ENCODE data around the gene ETFDH. TPM values are rescaled to one million over a fixed set of nuclear protein-coding genes. Genes with fewer than 3 reads are reported as not detected.
"Not testable (repeated sequence)": the region's sequence is repeated elsewhere in the genome, so short reads cannot be mapped to it uniquely, and the experiment has no call there.

Gene ETFDH
- total and polyA plus RNA-seq, 2 experiments from 2014 or later = 11.4 to 17.7 TPM

GRCh38 chr4:158710814-158711213 is 38.7 kb downstream of the ETFDH start:
- Histone ChIP-seq H3K27ac (ENCODE audit: low read depth) (no peak overlapping the region), H3K9me2 (ENCODE audit: insufficient read depth) (no peaks in the 10 kb centered on the region), H2AFZ (no peak overlapping the region), H3K79me2 (replicated peaks; ENCODE audit: insufficient read depth) (no peaks in the 10 kb centered on the region), H3K36me3 (ENCODE audit: insufficient read depth) (peaks cover 65% of the 10 kb centered on the region), H3K27me3 (ENCODE audit: insufficient read depth) (no peaks in the 10 kb centered on the region), H3F3A (replicated peaks; ENCODE audit: low read depth) (no peaks in the 10 kb centered on the region), H3K4me2 (no peak overlapping the region), H3K4me3 (no peak overlapping the region), H4K20me1 (replicated peaks; ENCODE audit: insufficient read depth) (peaks cover 7% of the 10 kb centered on the region), H3K4me1 (ENCODE audit: insufficient read depth) (no peaks in the 10 kb centered on the region)
- H3K27me3 Mint-ChIP-seq (ENCODE audit: insufficient read depth, low read depth, poor library complexity) = no peaks in the 10 kb centered on the region
- peaks cover 75% of the 10 kb centered on the region for H3K36me3 Mint-ChIP-seq (ENCODE audit: low read depth)
- no peaks in the 10 kb centered on the region for H3K9me3 Mint-ChIP-seq
- TF ChIP-seq, protein P1, sequence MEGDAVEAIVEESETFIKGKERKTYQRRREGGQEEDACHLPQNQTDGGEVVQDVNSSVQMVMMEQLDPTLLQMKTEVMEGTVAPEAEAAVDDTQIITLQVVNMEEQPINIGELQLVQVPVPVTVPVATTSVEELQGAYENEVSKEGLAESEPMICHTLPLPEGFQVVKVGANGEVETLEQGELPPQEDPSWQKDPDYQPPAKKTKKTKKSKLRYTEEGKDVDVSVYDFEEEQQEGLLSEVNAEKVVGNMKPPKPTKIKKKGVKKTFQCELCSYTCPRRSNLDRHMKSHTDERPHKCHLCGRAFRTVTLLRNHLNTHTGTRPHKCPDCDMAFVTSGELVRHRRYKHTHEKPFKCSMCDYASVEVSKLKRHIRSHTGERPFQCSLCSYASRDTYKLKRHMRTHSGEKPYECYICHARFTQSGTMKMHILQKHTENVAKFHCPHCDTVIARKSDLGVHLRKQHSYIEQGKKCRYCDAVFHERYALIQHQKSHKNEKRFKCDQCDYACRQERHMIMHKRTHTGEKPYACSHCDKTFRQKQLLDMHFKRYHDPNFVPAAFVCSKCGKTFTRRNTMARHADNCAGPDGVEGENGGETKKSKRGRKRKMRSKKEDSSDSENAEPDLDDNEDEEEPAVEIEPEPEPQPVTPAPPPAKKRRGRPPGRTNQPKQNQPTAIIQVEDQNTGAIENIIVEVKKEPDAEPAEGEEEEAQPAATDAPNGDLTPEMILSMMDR (conservative IDR thresholded peaks at IDR 0.05; ENCODE audit: low read depth in 2 of 2) = peak; percentile 28 to 41; a peak in 3 of 4 replicates
- TF ChIP-seq CREB1 (CRISPR knock-in tag; IDR thresholded peaks at IDR 0.05; ENCODE audit: low read depth) (no peak), ZNF331 (CRISPR knock-in tag; IDR thresholded peaks at IDR 0.05; ENCODE audit: low read depth) (no peak), ZNF114 (CRISPR knock-in tag; IDR thresholded peaks at IDR 0.05) (no peak)
- TF ChIP-seq, protein P2, sequence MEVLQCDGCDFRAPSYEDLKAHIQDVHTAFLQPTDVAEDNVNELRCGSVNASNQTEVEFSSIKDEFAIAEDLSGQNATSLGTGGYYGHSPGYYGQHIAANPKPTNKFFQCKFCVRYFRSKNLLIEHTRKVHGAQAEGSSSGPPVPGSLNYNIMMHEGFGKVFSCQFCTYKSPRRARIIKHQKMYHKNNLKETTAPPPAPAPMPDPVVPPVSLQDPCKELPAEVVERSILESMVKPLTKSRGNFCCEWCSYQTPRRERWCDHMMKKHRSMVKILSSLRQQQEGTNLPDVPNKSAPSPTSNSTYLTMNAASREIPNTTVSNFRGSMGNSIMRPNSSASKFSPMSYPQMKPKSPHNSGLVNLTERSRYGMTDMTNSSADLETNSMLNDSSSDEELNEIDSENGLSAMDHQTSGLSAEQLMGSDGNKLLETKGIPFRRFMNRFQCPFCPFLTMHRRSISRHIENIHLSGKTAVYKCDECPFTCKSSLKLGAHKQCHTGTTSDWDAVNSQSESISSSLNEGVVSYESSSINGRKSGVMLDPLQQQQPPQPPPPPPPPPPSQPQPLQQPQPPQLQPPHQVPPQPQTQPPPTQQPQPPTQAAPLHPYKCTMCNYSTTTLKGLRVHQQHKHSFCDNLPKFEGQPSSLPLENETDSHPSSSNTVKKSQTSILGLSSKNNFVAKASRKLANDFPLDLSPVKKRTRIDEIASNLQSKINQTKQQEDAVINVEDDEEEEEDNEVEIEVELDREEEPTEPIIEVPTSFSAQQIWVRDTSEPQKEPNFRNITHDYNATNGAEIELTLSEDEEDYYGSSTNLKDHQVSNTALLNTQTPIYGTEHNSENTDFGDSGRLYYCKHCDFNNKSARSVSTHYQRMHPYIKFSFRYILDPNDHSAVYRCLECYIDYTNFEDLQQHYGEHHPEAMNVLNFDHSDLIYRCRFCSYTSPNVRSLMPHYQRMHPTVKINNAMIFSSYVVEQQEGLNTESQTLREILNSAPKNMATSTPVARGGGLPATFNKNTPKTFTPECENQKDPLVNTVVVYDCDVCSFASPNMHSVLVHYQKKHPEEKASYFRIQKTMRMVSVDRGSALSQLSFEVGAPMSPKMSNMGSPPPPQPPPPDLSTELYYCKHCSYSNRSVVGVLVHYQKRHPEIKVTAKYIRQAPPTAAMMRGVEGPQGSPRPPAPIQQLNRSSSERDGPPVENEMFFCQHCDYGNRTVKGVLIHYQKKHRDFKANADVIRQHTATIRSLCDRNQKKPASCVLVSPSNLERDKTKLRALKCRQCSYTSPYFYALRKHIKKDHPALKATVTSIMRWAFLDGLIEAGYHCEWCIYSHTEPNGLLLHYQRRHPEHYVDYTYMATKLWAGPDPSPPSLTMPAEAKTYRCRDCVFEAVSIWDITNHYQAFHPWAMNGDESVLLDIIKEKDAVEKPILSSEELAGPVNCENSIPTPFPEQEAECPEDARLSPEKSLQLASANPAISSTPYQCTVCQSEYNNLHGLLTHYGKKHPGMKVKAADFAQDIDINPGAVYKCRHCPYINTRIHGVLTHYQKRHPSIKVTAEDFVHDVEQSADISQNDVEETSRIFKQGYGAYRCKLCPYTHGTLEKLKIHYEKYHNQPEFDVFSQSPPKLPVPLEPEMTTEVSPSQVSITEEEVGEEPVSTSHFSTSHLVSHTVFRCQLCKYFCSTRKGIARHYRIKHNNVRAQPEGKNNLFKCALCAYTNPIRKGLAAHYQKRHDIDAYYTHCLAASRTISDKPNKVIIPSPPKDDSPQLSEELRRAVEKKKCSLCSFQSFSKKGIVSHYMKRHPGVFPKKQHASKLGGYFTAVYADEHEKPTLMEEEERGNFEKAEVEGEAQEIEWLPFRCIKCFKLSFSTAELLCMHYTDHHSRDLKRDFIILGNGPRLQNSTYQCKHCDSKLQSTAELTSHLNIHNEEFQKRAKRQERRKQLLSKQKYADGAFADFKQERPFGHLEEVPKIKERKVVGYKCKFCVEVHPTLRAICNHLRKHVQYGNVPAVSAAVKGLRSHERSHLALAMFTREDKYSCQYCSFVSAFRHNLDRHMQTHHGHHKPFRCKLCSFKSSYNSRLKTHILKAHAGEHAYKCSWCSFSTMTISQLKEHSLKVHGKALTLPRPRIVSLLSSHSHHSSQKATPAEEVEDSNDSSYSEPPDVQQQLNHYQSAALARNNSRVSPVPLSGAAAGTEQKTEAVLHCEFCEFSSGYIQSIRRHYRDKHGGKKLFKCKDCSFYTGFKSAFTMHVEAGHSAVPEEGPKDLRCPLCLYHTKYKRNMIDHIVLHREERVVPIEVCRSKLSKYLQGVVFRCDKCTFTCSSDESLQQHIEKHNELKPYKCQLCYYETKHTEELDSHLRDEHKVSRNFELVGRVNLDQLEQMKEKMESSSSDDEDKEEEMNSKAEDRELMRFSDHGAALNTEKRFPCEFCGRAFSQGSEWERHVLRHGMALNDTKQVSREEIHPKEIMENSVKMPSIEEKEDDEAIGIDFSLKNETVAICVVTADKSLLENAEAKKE (CRISPR knock-in tag; IDR thresholded peaks at IDR 0.05) = no peak
- TF ChIP-seq, protein P3, sequence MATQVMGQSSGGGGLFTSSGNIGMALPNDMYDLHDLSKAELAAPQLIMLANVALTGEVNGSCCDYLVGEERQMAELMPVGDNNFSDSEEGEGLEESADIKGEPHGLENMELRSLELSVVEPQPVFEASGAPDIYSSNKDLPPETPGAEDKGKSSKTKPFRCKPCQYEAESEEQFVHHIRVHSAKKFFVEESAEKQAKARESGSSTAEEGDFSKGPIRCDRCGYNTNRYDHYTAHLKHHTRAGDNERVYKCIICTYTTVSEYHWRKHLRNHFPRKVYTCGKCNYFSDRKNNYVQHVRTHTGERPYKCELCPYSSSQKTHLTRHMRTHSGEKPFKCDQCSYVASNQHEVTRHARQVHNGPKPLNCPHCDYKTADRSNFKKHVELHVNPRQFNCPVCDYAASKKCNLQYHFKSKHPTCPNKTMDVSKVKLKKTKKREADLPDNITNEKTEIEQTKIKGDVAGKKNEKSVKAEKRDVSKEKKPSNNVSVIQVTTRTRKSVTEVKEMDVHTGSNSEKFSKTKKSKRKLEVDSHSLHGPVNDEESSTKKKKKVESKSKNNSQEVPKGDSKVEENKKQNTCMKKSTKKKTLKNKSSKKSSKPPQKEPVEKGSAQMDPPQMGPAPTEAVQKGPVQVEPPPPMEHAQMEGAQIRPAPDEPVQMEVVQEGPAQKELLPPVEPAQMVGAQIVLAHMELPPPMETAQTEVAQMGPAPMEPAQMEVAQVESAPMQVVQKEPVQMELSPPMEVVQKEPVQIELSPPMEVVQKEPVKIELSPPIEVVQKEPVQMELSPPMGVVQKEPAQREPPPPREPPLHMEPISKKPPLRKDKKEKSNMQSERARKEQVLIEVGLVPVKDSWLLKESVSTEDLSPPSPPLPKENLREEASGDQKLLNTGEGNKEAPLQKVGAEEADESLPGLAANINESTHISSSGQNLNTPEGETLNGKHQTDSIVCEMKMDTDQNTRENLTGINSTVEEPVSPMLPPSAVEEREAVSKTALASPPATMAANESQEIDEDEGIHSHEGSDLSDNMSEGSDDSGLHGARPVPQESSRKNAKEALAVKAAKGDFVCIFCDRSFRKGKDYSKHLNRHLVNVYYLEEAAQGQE (IDR thresholded peaks at IDR 0.05; ENCODE audit: unreplicated experiment) = no peak
- DNase-seq (ENCODE audit: low spot score) = no peak
- H3K4me1 Mint-ChIP-seq = no peaks in the 10 kb centered on the region
- no peak overlapping the region for H3K27ac Mint-ChIP-seq
- no peak overlapping the region for H3K4me3 Mint-ChIP-seq
- no peak for ATAC-seq

- not testable (repeated sequence) for H3K9me2 ChIP-seq (ENCODE audit: insufficient read depth); H3K4me1 ChIP-seq (ENCODE audit: insufficient read depth); H3K4me3 ChIP-seq; H3K27me3 Mint-ChIP-seq (ENCODE audit: insufficient read depth, low read depth, poor library complexity); H3K27me3 ChIP-seq (ENCODE audit: insufficient read depth); H3K4me3 Mint-ChIP-seq; DNase-seq (ENCODE audit: low spot score); H3K27ac ChIP-seq (ENCODE audit: low read depth); H3K27ac Mint-ChIP-seq; H3K79me2 ChIP-seq (replicated peaks; ENCODE audit: insufficient read depth); H3K4me2 ChIP-seq; H4K20me1 ChIP-seq (replicated peaks; ENCODE audit: insufficient read depth); ATAC-seq; H3K9me3 Mint-ChIP-seq; H3K4me1 Mint-ChIP-seq; H2AFZ ChIP-seq; H3F3A ChIP-seq (replicated peaks; ENCODE audit: low read depth)
- H3K36me3 ChIP-seq (ENCODE audit: insufficient read depth) = peaks cover 75% of the 10 kb centered on the region
- H3K36me3 Mint-ChIP-seq (ENCODE audit: low read depth) = peaks cover 82% of the 10 kb centered on the region
Observed at GRCh38 chr4:158712622-158713021, 40.5 kb downstream of the ETFDH start.

Data from GM23338 (cell line).